OCI-LY3 (cell line): ENCODE measurements around the gene MUC16.

Experiments
- H2AFZ ChIP-seq: fragments of 200-600, 300-600 bp; shearing (Covaris generic); 2 replicates; pipeline ENCODE4 v1.6.0; 2014; ENCODE audit warnings: antibody characterized with exemption, low read depth, low read length
- H3K27ac ChIP-seq: fragments of 200-600, 300-600 bp; sonication (generic); 2 replicates; pipeline ENCODE4 v1.5.1; 2014; ENCODE audit warnings: mild to moderate bottlenecking, low read length, moderate library complexity, mixed read lengths
- H3K27me3 ChIP-seq: fragments of 200-600, 300-600 bp; sonication (generic); 2 replicates; pipeline ENCODE4 v1.6.1; 2014; ENCODE audit warnings: low read depth, low read length, mixed read lengths
- H3K36me3 ChIP-seq: fragments of 200-600, 300-600 bp; sonication (generic); replicated peaks from 2 replicates; pipeline ENCODE3; 2014; ENCODE audit warnings: low read depth, low read length, mixed read lengths
- H3K4me1 ChIP-seq: fragments of 300-600, 200-600 bp; sonication (generic); 2 replicates; pipeline ENCODE4 v1.6.1; 2014; ENCODE audit warnings: low read length, mixed read lengths
- H3K4me2 ChIP-seq: fragments of 200-600, 300-600 bp; sonication (generic); 2 replicates; pipeline ENCODE4 v1.6.1; 2014; ENCODE audit warnings: low read length, mixed read lengths
- H3K4me3 ChIP-seq: fragments of 300-600, 200-600 bp; sonication (generic); 2 replicates; pipeline ENCODE4 v1.5.1; 2014; ENCODE audit warnings: antibody characterized with exemption, mild to moderate bottlenecking, low read length, moderate library complexity
- H3K79me2 ChIP-seq: fragments of 300-600, 200-600 bp; shearing (Covaris generic); 2 replicates; pipeline ENCODE4 v1.6.1; 2014; ENCODE audit warnings: mild to moderate bottlenecking, low read length, mixed read lengths
- H3K9ac ChIP-seq: fragments of 300-600, 200-600 bp; shearing (Covaris generic); 2 replicates; pipeline ENCODE4 v1.6.0; 2014; ENCODE audit warnings: mild to moderate bottlenecking, low read length, moderate library complexity
- H3K9me3 ChIP-seq: fragments of 200-600, 300-600 bp; shearing (Covaris generic); 2 replicates; pipeline ENCODE4 v1.6.1; 2014; ENCODE audit warnings: low read length, mixed read lengths; ENCODE audit not compliant: insufficient read depth
- H4K20me1 ChIP-seq: fragments of 200-600, 300-600 bp; sonication (generic); 2 replicates; pipeline ENCODE4 v1.6.1; 2016; ENCODE audit warnings: low read length, mixed read lengths; ENCODE audit not compliant: insufficient read depth
- EZH2phosphoT487 ChIP-seq: fragments of 200-600 bp; shearing (Covaris generic); IDR thresholded peaks from 2 replicates; pipeline ENCODE4 v1.6.1; 2018; ENCODE audit warnings: antibody characterized with exemption, mixed run types, low read depth
- TF ChIP-seq, protein P1 (sequence below): fragments of 200-600, 300-600 bp; sonication (generic); IDR thresholded peaks from 2 replicates; pipeline ENCODE4 v1.5.1; 2014; ENCODE audit warnings: antibody characterized with exemption, low read length, low read depth

The MUC16 gene

DNA sequence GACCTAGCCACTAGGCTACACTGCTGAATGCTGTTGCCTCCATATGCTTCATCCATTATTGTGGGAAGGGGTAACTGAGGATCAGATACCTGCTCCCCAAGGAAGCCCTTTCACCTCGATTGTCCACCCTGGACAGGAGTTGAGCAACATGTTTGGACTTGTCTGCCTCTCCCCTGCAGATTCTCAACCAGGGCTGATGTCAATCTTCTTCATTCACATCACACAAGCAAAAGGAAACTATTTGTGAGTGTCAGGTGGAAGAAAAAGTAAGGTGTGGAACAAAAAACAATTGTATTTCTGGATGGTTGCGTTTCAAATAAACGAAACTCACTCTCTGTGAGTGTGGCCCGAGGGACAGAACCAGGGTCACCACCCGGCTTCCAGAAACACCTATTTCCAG lies 29.5 kb upstream of the MUC16 start:
- H3K27ac ChIP-seq: no peak overlapping the region
- no peaks in the 10 kb centered on the region for H3K36me3 ChIP-seq
- no peaks in the 10 kb centered on the region for H3K9me3 ChIP-seq

DNA sequence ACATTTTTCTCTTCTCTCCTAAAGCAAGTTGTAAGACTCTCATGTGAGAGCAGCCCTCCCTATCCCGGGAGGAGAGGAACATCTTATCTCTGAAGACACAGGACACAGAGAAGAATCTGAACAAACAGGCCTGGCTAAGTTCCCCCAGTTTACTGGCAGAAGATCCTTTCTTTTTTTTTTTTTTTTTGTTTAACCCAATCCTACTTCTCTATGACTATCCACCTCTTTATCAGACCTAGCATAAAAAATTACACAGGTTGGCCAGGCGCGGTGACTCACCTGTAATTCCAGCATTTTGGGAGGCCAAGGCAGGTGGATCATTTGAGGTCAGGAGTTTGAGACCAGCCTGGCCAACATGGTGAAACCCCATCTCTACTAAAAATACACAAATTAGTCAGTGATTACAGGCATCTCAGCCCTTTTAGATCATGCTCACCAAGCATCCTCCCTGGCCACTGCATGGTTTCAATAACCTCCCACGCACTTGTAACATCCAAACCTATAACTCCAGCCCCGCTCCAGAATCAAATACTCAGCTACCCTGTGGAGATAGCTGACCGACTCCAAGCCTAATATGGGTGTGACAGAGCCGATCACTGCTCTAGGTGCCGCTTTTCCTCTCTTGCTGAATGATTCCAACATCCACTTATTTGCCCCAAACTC lies 27.3 kb upstream of the MUC16 start:
- no peak for TF ChIP-seq EZH2phosphoT487
- TF ChIP-seq, protein P1, sequence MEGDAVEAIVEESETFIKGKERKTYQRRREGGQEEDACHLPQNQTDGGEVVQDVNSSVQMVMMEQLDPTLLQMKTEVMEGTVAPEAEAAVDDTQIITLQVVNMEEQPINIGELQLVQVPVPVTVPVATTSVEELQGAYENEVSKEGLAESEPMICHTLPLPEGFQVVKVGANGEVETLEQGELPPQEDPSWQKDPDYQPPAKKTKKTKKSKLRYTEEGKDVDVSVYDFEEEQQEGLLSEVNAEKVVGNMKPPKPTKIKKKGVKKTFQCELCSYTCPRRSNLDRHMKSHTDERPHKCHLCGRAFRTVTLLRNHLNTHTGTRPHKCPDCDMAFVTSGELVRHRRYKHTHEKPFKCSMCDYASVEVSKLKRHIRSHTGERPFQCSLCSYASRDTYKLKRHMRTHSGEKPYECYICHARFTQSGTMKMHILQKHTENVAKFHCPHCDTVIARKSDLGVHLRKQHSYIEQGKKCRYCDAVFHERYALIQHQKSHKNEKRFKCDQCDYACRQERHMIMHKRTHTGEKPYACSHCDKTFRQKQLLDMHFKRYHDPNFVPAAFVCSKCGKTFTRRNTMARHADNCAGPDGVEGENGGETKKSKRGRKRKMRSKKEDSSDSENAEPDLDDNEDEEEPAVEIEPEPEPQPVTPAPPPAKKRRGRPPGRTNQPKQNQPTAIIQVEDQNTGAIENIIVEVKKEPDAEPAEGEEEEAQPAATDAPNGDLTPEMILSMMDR: no peak

More for the DNA sequence above, 29.5 kb upstream of the MUC16 start:
- Histone ChIP-seq H3K4me3 (no peak overlapping the region), H3K27me3 (no peaks in the 10 kb centered on the region), H3K9ac (no peak overlapping the region), H4K20me1 (no peaks in the 10 kb centered on the region), H3K79me2 (no peaks in the 10 kb centered on the region), H3K4me2 (no peak overlapping the region), H3K4me1 (no peaks in the 10 kb centered on the region), H2AFZ (no peak overlapping the region)
- no peak for TF ChIP-seq EZH2phosphoT487
- TF ChIP-seq, protein P1: no peak

DNA sequence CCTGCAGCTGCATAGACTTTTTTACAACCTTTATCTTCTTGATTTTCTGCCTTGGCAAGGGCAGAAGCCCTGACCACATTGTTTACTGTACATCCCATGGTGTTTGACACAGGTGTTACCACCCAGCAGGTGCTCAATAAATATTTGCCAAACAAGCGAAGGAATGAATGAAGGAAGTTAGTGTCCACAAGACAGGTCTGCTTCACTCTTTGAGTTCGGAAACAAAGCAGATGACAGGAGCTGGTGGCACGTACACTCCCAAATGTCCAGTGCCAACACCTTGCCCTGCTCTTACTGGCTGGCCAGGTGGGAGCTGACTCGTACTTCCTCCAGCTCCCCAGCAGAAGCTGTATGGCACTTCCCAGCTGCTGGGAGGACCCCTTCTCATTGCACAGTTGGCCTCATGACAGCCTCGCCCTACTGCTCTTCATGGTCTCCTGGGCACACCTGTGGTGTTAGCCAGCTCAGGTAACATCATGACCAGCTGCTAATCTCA lies 22.0 kb upstream of the MUC16 start:
- H4K20me1 ChIP-seq: no peaks in the 10 kb centered on the region
- H3K27me3 ChIP-seq: no peaks in the 10 kb centered on the region
- no peak overlapping the region for H3K27ac ChIP-seq
- no peaks in the 10 kb centered on the region for H3K9me3 ChIP-seq
- no peak overlapping the region for H3K4me3 ChIP-seq
- H3K36me3 ChIP-seq: no peaks in the 10 kb centered on the region
- TF ChIP-seq, protein P1: no peak
- TF ChIP-seq EZH2phosphoT487: no peak
- H3K4me1 ChIP-seq: no peaks in the 10 kb centered on the region
- H3K9ac ChIP-seq: no peak overlapping the region
- no peak overlapping the region for H2AFZ ChIP-seq
- no peak overlapping the region for H3K4me2 ChIP-seq
- H3K79me2 ChIP-seq: no peaks in the 10 kb centered on the region

More for the DNA sequence above, 27.3 kb upstream of the MUC16 start:
- no peaks in the 10 kb centered on the region for H3K4me1 ChIP-seq
- H3K9ac ChIP-seq: no peak overlapping the region
- no peaks in the 10 kb centered on the region for H3K9me3 ChIP-seq
- no peak overlapping the region for H3K4me3 ChIP-seq
- H3K4me2 ChIP-seq: no peak overlapping the region
- no peaks in the 10 kb centered on the region for H3K79me2 ChIP-seq
- H3K27ac ChIP-seq: no peak overlapping the region
- no peaks in the 10 kb centered on the region for H3K27me3 ChIP-seq
- no peaks in the 10 kb centered on the region for H3K36me3 ChIP-seq
- no peaks in the 10 kb centered on the region for H4K20me1 ChIP-seq
- no peak overlapping the region for H2AFZ ChIP-seq

DNA sequence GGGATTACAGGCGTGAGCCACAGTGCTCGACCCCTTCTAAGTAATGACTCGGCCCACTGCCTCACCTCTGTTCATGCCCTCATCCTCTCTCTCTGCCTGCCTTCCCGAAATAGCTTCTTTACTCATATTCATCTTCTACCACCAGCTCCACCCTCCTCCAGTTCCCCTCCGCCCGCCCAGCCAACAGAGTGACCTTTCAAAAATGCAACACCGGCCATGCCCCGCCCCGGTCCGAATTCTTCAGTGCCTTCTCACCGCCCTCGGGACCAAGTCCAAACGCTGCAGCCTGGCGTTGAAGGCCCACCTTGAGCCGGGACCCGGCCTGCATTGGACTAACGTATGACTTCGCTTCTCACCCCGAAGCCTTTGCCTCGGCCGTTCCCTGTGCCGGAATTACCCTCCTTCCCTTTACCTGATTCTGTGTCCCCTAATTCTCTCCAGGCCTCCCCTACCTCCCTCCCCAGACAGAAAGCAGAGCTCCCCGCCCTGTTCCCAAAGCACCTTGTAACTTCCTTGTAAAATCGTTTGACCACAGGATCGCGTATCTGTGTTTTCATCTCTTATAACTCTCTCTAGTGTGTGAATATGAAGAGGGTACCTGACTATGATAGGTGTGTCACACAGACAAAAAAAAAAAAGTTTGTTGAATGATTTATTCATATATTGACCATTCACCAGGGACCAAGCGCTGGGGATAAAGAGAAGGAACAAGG lies 8.1 kb upstream of the MUC16 start:
- H3K79me2 ChIP-seq: no peaks in the 10 kb centered on the region
- H2AFZ ChIP-seq: no peak overlapping the region
- H4K20me1 ChIP-seq: no peaks in the 10 kb centered on the region
- TF ChIP-seq, protein P1: no peak
- no peak for TF ChIP-seq EZH2phosphoT487
- H3K4me1 ChIP-seq: no peaks in the 10 kb centered on the region
- no peaks in the 10 kb centered on the region for H3K27me3 ChIP-seq
- no peak overlapping the region for H3K4me3 ChIP-seq
- 0 out of 2 replicates have a peak, but pooled peaks cover 3% of the 10 kb centered on the region for H3K9me3 ChIP-seq
- no peak overlapping the region for H3K4me2 ChIP-seq
- no peak overlapping the region for H3K27ac ChIP-seq
- no peaks in the 10 kb centered on the region for H3K36me3 ChIP-seq
- no peak overlapping the region for H3K9ac ChIP-seq
